HG03139 (cell line): ENCODE data around the gene GLRX.
"Not testable (repeated sequence)": the region's sequence is repeated elsewhere in the genome, so short reads cannot be mapped to it uniquely, and the experiment has no call there.

Experiments
- ATAC-seq: cut with Tn5 transposase; IDR thresholded peaks from one replicate; pipeline ENCODE4 v1.9.1; 2021; ENCODE audit not compliant: unreplicated experiment

Gene GLRX

GRCh38 chr5:95853490-95853889 is 31.0 kb upstream of the GLRX start:
- no peak for ATAC-seq

GRCh38 chr5:95852567-95852966 is 30.0 kb upstream of the GLRX start:
- ATAC-seq, result no peak

DNA sequence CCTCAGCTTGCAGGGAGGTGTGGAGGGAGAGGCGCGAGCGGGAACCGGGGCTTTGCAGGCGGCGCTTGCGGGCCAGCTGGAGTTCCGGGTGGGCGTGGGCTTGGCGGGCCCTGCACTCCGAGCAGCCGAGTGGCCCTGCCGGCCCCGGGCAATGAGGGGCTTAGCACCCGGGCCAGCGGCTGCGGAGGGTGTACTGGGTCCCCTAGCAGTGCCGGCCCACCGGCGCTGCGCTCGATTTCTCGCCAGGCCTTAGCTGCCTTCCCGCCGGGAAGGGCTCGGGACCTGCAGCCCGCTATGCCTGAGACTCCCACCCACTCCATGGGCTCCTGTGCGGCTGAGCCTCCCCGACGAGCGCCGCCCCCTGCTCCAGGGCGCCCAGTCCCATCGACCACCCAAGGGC is 28.6 kb upstream of the GLRX start:
- not testable (repeated sequence) for ATAC-seq

GRCh38 chr5:95850391-95850894 is 27.9 kb upstream of the GLRX start:
- ATAC-seq, result no peak

GRCh38 chr5:95848701-95849100 is 26.2 kb upstream of the GLRX start:
- no peak for ATAC-seq

DNA sequence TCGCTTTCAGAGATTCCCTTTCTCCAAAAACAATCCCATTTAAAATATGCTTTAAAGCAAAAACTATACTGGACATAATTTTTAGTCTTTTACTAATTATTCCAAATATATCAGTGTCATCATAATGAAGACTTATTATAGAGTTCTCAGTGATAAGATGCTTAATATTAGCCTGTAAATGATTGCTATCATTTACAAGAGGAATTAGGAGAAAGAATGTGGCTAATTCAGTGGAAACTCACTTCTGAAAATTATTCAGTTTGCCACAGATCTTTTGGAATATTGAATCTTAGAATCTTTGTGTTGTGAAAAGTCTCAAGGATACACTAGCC is 24.7 kb upstream of the GLRX start:
- no peak for ATAC-seq

- ATAC-seq, result peak; percentile 55
Observed at GRCh38 chr5:95846554-95847260, 24.2 kb upstream of the GLRX start.

GRCh38 chr5:95845391-95845790 is 22.9 kb upstream of the GLRX start:
- ATAC-seq, result no peak

GRCh38 chr5:95843733-95844223 is 21.3 kb upstream of the GLRX start:
- ATAC-seq, result no peak

DNA sequence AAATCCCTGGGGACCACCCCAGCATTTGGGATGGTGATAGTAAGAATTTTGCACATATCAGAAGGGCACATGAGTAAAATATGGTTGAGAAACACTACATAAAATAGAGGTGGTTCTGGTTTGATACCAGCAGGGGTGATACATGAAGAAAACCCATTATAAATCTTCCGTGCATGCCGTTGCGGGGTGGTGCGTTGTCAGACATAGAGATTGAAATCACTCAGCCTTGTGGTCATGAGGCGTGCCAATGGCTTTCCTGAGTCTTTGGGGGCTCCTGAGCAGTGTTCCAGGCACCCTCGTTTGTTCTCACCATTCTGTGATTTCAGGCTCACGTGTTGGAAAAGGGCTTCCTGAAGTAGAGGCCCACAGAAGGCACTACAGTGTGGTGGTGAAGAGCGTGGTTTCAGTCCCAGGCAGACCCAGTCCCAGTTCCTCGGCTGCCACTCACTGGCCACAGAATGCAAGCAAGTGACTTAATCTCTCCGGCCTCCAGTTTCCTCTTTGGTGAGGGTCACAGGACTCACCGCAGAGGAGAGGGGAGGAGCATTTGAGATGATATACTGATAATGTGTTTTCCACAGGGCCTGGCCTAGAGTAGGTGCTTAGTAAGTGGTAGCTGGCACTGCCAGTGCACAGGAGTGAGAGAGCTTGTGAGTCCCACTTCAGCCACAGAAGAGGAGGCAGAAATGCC is 20.5 kb upstream of the GLRX start:
- peak; percentile 85 for ATAC-seq

DNA sequence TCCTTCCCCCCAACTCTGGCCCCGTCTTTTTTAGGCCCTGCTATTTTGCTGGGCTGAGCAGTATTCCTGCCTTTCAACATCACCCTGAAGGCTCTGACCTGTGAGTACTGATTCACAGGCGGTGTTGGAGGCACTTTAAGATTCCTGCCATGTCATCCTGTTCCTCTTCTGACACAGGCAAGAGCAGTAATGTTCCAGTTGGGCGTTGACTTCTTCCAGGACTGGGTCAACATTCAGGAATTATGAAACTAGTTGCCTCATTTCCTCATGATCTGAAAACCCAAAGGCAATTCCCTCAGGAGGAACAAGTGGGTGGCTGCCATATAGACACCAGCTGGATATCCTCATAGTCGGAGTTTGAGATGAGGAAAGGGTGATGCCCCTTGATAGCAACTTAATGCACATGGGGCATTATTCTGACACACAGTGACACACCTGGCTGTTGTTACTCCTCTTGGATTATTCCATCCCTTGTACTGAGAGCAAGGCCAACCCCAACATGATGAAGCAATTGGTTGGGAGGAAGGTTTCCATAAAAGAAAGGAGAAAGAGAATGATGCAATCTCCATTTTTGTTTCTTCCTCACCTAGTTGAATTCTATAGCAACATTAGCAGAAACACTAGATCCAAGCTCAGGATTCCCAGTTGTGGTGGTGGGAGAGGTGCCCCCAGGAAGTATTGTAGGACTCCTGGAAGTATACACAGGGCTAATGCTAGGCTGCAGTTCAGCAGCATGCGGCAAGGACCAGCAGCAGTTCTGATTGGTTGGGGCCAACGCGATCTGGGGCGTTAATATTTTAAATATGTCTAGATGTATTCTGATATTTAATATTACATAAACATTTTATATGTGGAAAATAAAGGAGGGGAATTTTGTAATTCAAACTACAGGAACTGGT is 19.6 kb upstream of the GLRX start:
- ATAC-seq, result no peak

GRCh38 chr5:95840956-95841705 is 18.6 kb upstream of the GLRX start:
- no peak for ATAC-seq

- no peak for ATAC-seq
Observed at GRCh38 chr5:95839658-95840057, 17.1 kb upstream of the GLRX start.

GRCh38 chr5:95838556-95838955 is 16.0 kb upstream of the GLRX start:
- no peak for ATAC-seq

DNA sequence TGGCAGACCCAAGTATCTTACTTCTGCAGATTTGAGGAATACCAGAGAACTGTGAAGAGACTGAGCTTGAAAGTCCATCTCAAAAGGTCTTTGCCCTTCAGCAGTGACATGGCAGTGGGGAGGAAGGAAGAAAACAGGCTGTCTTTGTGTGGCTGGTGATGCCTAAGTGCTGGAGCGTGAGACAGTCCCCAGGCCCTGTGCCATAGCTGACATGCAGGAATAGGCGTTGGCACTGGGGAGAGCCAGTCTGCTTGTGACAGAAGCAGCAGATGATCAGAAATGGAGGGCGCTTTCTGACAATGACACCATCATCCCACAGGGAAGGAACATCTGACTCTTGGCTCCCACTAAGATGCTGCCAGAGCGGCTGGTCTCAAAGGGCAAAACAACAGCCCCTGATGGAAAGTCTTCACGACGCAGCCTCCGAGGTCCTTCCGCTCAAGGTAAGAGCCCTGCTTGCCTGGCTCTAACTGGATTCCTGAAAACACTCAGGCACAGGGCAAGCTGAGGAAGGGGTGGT is 15.5 kb upstream of the GLRX start:
- ATAC-seq, result no peak

DNA sequence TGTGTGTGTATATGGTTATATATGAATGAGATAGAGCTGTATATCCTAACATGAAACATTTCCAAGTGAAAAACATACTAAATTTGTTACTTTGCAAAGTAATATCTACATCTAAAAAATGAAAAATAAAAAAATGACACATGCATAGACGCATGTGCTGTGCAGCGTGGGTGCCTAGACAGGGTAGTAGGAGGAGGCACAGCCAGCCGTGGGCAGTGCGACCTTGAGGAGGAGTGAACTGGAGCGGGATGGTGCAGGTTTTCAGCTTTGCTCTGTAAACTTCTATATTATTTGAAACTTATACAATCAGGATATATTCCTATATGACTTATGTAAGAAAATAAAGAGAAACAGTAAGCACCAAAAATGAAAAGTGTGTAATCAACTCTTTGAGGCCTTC is 15.0 kb upstream of the GLRX start:
- no peak for ATAC-seq

GRCh38 chr5:95836971-95837370 is 14.4 kb upstream of the GLRX start:
- ATAC-seq, result not testable (repeated sequence)

GRCh38 chr5:95836544-95836943 is 14.0 kb upstream of the GLRX start:
- no peak for ATAC-seq

GRCh38 chr5:95835682-95836385 is 13.3 kb upstream of the GLRX start:
- no peak for ATAC-seq

DNA sequence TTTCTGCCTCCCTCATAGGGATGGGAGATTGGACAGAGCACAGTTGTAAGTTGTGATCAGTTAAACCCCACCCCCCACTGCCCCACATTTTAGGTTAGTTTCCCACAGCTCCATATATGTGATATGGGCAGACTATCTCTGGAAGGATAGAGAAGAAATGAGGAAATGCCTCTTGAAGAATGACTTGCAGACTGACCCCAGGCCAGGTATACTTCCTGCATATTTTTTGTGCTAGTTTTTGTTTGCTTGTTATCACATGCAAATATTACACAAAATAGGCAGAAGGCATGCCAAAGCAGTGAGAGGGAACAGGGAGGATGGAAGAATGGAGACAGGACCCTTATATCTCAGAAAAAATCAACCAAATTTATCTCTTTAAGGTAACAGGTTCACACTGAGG is 10.1 kb upstream of the GLRX start:
- ATAC-seq, result no peak
